Natural killer cell (primary cell): ENCODE measurements around the gene MGAT2. TPM values are rescaled to one million over a fixed set of nuclear protein-coding genes. Genes with fewer than 3 reads are reported as not detected.
A peak's percentile ranks its signal among the peaks of the same experiment; 100 is the strongest.

Source experiments
- ATAC-seq, 3 donors: fragments of 150-1000 bp in 2 of 3; fragments of 200-7000 bp in 1 of 3; cut with Tn5 transposase; 1 replicate in 1 of 3; 2 replicates in 2 of 3; pipeline ENCODE4 v1.10.0; 2021; ENCODE audit warnings: mild to moderate bottlenecking in 2 of 3, moderate library complexity in 2 of 3
- DNase-seq, 2 donors: peaks; one replicate each; pipeline versions ENCODE4 v3.0.0 to v3.0.0-alpha.2; 2013 to 2021; ENCODE audit warnings: mixed read lengths in 1 of 2
- H3K27ac ChIP-seq: one replicate; pipeline ENCODE4 v1.5.1; 2013; ENCODE audit warnings: mild to moderate bottlenecking, low read length
- H3K27me3 ChIP-seq: one replicate; pipeline ENCODE4 v1.6.1; 2013; ENCODE audit warnings: low read length; ENCODE audit not compliant: control insufficient read depth, insufficient read depth
- H3K36me3 ChIP-seq: one replicate; pipeline ENCODE4 v1.6.1; 2013; ENCODE audit warnings: low read length; ENCODE audit not compliant: control insufficient read depth, insufficient read depth
- H3K4me1 ChIP-seq: one replicate; pipeline ENCODE4 v1.6.1; 2013; ENCODE audit warnings: low read length; ENCODE audit not compliant: control insufficient read depth, insufficient read depth
- H3K4me3 ChIP-seq: one replicate; pipeline ENCODE4 v1.5.1; 2013; ENCODE audit warnings: low read length
- H3K9me3 ChIP-seq: one replicate; pipeline ENCODE4 v1.6.1; 2013; ENCODE audit warnings: low read length; ENCODE audit not compliant: control insufficient read depth, insufficient read depth
- H3K27ac Mint-ChIP-seq, 2 donors: one replicate each; pipeline ENCODE4 v1.8.0; 2022; ENCODE audit warnings: mild to moderate bottlenecking in 2 of 2, mixed read lengths in 2 of 2, moderate library complexity in 1 of 2
- H3K27me3 Mint-ChIP-seq, 2 donors: one replicate each; pipeline ENCODE4 v1.8.0; 2022; ENCODE audit warnings: low read depth in 2 of 2, mixed read lengths in 2 of 2
- H3K36me3 Mint-ChIP-seq: one replicate; pipeline ENCODE4 v1.8.0; 2022; ENCODE audit warnings: mixed read lengths
- H3K4me1 Mint-ChIP-seq, 2 donors: one replicate each; pipeline ENCODE4 v1.8.0; 2022; ENCODE audit warnings: mixed read lengths in 2 of 2
- H3K4me3 Mint-ChIP-seq: one replicate; pipeline ENCODE4 v1.8.0; 2022; ENCODE audit warnings: mild to moderate bottlenecking, moderate library complexity, mixed read lengths
- H3K9me3 Mint-ChIP-seq, 2 donors: one replicate each; pipeline ENCODE4 v1.8.0; 2022; ENCODE audit warnings: mixed read lengths in 2 of 2
- WGBS: methylation state at CpG from one replicate; pipeline ENCODE4 v1.1.7; 2013; ENCODE audit warnings: missing lambda C conversion rate; ENCODE audit not compliant: insufficient coverage; 5-methylcytosine and 5-hydroxymethylcytosine counted together
- intact Hi-C: fragments of 100-400 bp; cut with micrococcal nuclease; formaldehyde crosslinking; loops from one replicate; pipeline ENCODE4 v1.14.2; 2022
- total RNA-seq, 4 donors: library from RNA; stranded (reverse); fragments of 120-200 nt in 1 of 4; gene quantifications; one replicate each; pipeline versions ENCODE4 v1.2.3 to v1.2.4, GENCODE V29; 2013 to 2022
- TF ChIP-seq, protein P1 (sequence below): fragments of 200-600 bp; IDR thresholded peaks from one replicate; pipeline ENCODE4 v1.8.0; 2022; ENCODE audit warnings: antibody characterized with exemption

The MGAT2 gene
- total RNA-seq, 3 donors from 2014 or later (not counting 1 experiment from before 2014, with no cell fraction given): 29.9 to 34.8 (median 33.8) TPM

DNA sequence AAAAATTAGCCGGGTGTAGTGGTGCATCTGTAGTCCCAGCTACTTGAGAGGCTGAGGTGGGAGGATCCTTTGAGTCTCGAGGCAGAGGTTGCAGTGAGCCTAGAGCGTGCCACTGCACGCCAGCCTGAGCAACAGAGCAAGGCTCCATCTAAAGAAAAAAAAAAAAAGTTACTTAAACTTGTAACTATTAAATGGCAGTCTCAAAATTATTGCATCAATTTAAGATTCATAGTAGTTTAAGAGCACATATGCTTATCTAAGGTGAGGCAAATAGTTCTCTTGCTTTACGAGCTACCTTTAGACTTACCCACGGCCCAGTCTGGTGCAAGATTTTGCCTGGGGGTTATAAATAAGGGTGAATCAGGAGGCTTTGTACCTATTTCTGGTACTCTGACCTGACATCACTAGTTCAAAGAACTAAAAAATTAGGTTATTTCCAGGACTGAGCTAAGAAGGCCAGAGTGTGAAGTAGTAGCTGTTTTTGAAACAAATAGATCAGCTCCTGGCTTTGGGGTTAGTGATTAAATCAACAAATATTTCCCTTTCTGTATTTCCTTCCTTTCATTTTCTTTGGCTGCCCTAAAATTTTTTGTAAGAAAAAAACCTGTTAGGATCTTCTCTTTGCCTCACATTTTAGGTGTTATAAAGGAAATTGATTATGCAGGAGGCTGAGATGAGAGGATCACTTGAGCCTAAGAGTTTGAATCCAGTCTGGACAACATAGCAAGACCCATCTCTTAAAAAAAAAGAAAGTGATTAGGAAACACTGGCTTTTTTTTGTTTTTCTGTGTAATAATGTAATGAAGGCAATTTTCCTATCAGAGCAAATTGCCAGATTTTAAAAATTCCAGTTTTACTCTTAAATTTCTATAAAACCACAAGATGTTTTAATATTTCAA is 3.6 kb downstream of the MGAT2 start:
- intact Hi-C loops: loop anchor here (10.0 kb wide), 1 partner anchor 691 kb away; the partner anchor contains the start of genes DMAC2L and L2HGDH
- ATAC-seq (no peak), DNase-seq (peak in 1 of 2 donors; percentile 67)
- H3K4me3 Mint-ChIP-seq: no peak overlapping the region
- Histone ChIP-seq H3K9me3 (no peaks in the 10 kb centered on the region), H3K36me3 (peaks cover 6% of the 10 kb centered on the region), H3K4me1 (peaks cover 23% of the 10 kb centered on the region), H3K27ac (peak overlapping the region; percentile 24), H3K27me3 (no peaks in the 10 kb centered on the region), H3K4me3 (no peak overlapping the region)
- WGBS: 51% methylated on average over 3 of the region's 6 CpGs
- H3K4me1 Mint-ChIP-seq: peaks cover 33 to 45% of the 10 kb centered on the region in 2 donors
- TF ChIP-seq, protein P1, sequence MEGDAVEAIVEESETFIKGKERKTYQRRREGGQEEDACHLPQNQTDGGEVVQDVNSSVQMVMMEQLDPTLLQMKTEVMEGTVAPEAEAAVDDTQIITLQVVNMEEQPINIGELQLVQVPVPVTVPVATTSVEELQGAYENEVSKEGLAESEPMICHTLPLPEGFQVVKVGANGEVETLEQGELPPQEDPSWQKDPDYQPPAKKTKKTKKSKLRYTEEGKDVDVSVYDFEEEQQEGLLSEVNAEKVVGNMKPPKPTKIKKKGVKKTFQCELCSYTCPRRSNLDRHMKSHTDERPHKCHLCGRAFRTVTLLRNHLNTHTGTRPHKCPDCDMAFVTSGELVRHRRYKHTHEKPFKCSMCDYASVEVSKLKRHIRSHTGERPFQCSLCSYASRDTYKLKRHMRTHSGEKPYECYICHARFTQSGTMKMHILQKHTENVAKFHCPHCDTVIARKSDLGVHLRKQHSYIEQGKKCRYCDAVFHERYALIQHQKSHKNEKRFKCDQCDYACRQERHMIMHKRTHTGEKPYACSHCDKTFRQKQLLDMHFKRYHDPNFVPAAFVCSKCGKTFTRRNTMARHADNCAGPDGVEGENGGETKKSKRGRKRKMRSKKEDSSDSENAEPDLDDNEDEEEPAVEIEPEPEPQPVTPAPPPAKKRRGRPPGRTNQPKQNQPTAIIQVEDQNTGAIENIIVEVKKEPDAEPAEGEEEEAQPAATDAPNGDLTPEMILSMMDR: no peak
- peak overlapping the region; percentile 76 to 99 for H3K27ac Mint-ChIP-seq
- H3K27me3 Mint-ChIP-seq: no peaks in the 10 kb centered on the region
- no peaks in the 10 kb centered on the region for H3K9me3 Mint-ChIP-seq
- no peaks in the 10 kb centered on the region for H3K36me3 Mint-ChIP-seq

DNA sequence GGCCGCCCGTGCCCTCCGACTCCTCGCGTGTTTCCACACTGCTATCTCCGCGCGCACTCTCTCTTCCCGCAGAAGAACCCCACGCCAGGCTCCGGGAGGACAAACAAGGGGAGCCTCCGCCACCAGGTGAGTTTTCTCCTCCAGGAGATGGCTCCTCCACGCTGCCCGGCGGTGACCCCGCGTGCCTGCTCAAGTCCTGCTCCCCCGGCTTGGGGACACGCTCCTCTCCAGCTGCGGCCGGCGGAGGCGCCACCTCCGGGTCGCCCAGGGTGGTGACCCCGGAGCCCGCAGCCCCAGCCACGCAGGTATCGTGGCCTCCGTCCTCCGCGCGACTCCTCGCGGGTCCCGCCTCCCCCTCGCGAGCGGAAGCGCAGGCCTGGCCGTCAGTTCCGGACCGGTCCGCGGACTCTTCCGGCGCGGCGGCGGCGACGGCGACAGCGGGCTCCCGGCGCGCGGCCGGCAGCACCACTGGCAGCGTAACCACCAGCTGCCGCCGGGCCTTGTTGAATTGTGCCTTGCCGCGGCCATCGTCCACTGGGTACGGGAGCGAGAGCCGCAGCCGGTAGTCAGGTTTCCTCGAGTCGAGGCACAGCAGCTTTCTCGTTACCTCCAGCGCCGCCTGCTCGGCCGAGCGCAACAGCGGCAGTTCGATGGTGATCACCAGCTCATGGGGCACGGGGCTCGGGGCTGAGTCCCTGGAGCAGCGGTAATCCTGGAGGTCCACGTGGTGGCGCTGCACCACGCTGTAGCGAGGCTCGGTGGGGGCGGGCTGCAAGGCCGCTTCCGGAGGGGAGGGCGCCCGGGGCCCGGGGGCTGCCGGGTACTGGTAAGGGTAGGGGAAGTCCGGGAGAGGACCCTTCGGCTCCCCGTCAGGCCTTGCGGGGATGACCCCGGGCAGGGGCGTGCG is 13.3 kb downstream of the MGAT2 start:
- H3K9me3 Mint-ChIP-seq: no peaks in the 10 kb centered on the region
- Histone ChIP-seq H3K36me3 (peaks cover 10% of the 10 kb centered on the region), H3K4me1 (peaks cover 32% of the 10 kb centered on the region), H3K27me3 (no peaks in the 10 kb centered on the region), H3K4me3 (peak overlapping the region; percentile 98), H3K9me3 (no peaks in the 10 kb centered on the region), H3K27ac (peak overlapping the region; percentile 93)
- peaks cover 6% of the 10 kb centered on the region for H3K36me3 Mint-ChIP-seq
- peak; percentile 84 to 95 (median 84) for ATAC-seq
- TF ChIP-seq, protein P1: peak; percentile 89
- H3K27ac Mint-ChIP-seq: peak overlapping the region; percentile 96
- WGBS: under 1% methylated on average over 101 of the region's 101 CpGs
- H3K4me1 Mint-ChIP-seq: peaks cover 31 to 44% of the 10 kb centered on the region in 2 donors
- H3K4me3 Mint-ChIP-seq: peak overlapping the region; percentile 97
- no peaks in the 10 kb centered on the region for H3K27me3 Mint-ChIP-seq
- peak; percentile 91 to 97 for DNase-seq
- intact Hi-C loops: loop anchor here (1.0 to 10.0 kb wide), 7 partner anchors 14 to 591 kb away; partner anchors contain the start of genes KLHDC2, MGAT2, NEMF and RPL36AL

DNA sequence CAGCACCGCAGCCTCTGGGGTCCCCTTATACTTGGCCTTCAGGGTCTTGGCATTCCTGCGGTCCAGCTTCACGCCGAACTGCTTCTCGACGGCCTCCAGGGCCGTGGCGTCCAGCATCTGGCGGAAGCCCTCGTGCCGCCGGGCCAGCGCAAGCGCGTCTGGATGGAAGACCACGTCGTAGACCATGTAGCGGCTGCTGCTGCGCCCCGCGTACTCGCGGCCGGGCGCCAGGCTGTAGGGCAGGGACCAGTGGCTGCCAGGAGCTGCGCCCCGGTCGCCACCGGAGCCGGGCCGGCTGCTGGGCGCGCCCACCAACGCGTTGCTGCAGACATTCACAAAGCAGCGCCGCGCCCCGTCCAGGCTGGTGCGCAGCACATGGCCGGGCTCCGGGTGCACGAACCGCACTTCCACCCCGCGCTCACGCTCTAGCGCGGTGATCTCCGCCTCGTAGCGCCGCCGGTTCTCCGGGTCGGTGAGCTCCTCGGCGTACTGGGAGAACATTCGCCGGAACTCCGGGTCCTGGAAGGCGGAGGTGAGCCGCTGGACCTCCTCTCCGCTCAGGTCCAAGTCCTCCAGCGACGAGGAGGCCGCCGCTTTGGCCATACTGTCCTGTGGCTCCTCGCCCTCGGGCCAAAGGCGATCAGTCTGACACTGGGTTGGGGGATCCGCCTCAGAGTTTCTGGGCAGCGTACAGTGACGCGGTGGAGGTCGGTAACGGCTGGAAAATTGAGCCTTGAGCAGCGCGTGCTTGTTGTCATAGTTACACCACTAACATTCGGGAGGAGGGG is 14.1 kb downstream of the MGAT2 start, which contains the start of gene DNAAF2:
TSS of gene DNAAF2 (minus strand) at position 698 of the 788 bp plus-strand sequence. CDS start at position 603, 95 bp downstream.
- peaks cover 11% of the 10 kb centered on the region for H3K36me3 ChIP-seq
- H3K4me3 ChIP-seq: peak within 1 kb of the TSS; percentile 98
- intact Hi-C loops: loop anchor here (1.0 to 10.0 kb wide), 8 partner anchors 14 to 590 kb away; partner anchors contain the start of genes KLHDC2, MGAT2, NEMF and POLE2
- Mint-ChIP-seq H3K27me3 (no peaks in the 10 kb centered on the region), H3K4me3 (peak within 1 kb of the TSS; percentile 97), H3K36me3 (peaks cover 7% of the 10 kb centered on the region), H3K27ac (peak within 1 kb of the TSS; percentile 96), H3K9me3 (no peaks in the 10 kb centered on the region), H3K4me1 (peaks cover 35 to 44% of the 10 kb centered on the region in 2 donors)
- H3K4me1 ChIP-seq: peaks cover 32% of the 10 kb centered on the region
- DNase-seq: peak; percentile 58 to 87
- TF ChIP-seq, protein P1: no peak
- peak within 1 kb of the TSS; percentile 93 for H3K27ac ChIP-seq
- no peaks in the 10 kb centered on the region for H3K9me3 ChIP-seq
- peak; percentile 38 to 68 (median 43) for ATAC-seq
- no peaks in the 10 kb centered on the region for H3K27me3 ChIP-seq
- WGBS: under 1% methylated on average over 80 of the region's 80 CpGs
